Glomerular visceral epithelial cell (primary cell): ENCODE data around the gene UNKL.

ENCODE experiments used
- DNase-seq: peaks from one replicate; pipeline ENCODE4 v3.0.0-alpha.2; 2016; ENCODE audit errors: extremely low spot score

UNKL gene

GRCh38 chr16:1431497-1432270, 17.2 kb upstream of the UNKL start:
- DNase-seq, result no peak

- no peak for DNase-seq
Measured at GRCh38 chr16:1430759-1431496, 16.4 kb upstream of the UNKL start, which contains the start of gene PERCC1. Gene PERCC1, plus strand, starts transcription at chr16:1431078. Its CDS starts 1,516 bp downstream, at chr16:1432594.

- DNase-seq, result no peak
Measured at GRCh38 chr16:1430214-1430758, 15.8 kb upstream of the UNKL start.

- DNase-seq, result no peak
Measured at GRCh38 chr16:1429631-1430030, 15.1 kb upstream of the UNKL start.

GRCh38 chr16:1429012-1429411, 14.5 kb upstream of the UNKL start:
- no peak for DNase-seq

GRCh38 chr16:1428511-1428910, 14.0 kb upstream of the UNKL start:
- peak; percentile 12 for DNase-seq

GRCh38 chr16:1427473-1428461, 13.3 kb upstream of the UNKL start:
- no peak for DNase-seq

GRCh38 chr16:1426734-1427471, 12.4 kb upstream of the UNKL start:
- DNase-seq, result no peak

GRCh38 chr16:1425616-1426370, 11.3 kb upstream of the UNKL start:
- DNase-seq, result no peak

GRCh38 chr16:1424028-1424427, 9.5 kb upstream of the UNKL start:
- DNase-seq, result no peak

- DNase-seq, result no peak
Measured at GRCh38 chr16:1422076-1422475, 7.6 kb upstream of the UNKL start.

- no peak for DNase-seq
Measured at GRCh38 chr16:1420111-1420539, 5.6 kb upstream of the UNKL start.

- DNase-seq, result no peak
Measured at GRCh38 chr16:1416521-1416941, 2.0 kb upstream of the UNKL start.

- DNase-seq, result peak; percentile 44
Measured at GRCh38 chr16:1413684-1414531, 596 bp downstream of the UNKL start.

- DNase-seq, result no peak
Measured at GRCh38 chr16:1412847-1413246, 1.7 kb downstream of the UNKL start.

GRCh38 chr16:1408171-1408837, 6.2 kb downstream of the UNKL start:
- peak; percentile 85 for DNase-seq

- no peak for DNase-seq
Measured at GRCh38 chr16:1407753-1408152, 6.8 kb downstream of the UNKL start.

GRCh38 chr16:1403733-1404132, 10.8 kb downstream of the UNKL start:
- no peak for DNase-seq

- DNase-seq, result no peak
Measured at GRCh38 chr16:1403036-1403435, 11.5 kb downstream of the UNKL start.
